Measurements from ENCODE around the gene TK2. TPM values are rescaled to one million over a fixed set of nuclear protein-coding genes. Genes with fewer than 3 reads are reported as not detected.
A peak's percentile ranks its signal among the peaks of the same experiment; 100 is the strongest.

Gene TK2
- total RNA-seq, 1 donor from 2014 or later: 13.7 TPM

GRCh38 chr16:66513111-66513723, 36.7 kb downstream of the TK2 start:
- no peak for DNase-seq (ENCODE audit: low read depth)
- peak overlapping the region; percentile 52 for H3K4me3 ChIP-seq (ENCODE audit: low read depth, low read length)
- no peak for TF ChIP-seq CTCF (conservative IDR thresholded peaks at IDR 0.05; ENCODE audit: low read depth, low read length)

- H3K4me3 ChIP-seq (ENCODE audit: low read depth, low read length): peak overlapping the region; percentile 52
- DNase-seq (ENCODE audit: low read depth): no peak
- no peak for TF ChIP-seq CTCF (conservative IDR thresholded peaks at IDR 0.05; ENCODE audit: low read depth, low read length)
Observed at GRCh38 chr16:66512272-66513110, 37.4 kb downstream of the TK2 start.

GRCh38 chr16:66511602-66512271, 38.2 kb downstream of the TK2 start:
- peak; percentile 97 for DNase-seq (ENCODE audit: low read depth)
- peak; percentile 34 for TF ChIP-seq CTCF (conservative IDR thresholded peaks at IDR 0.05; ENCODE audit: low read depth, low read length)
- H3K4me3 ChIP-seq (ENCODE audit: low read depth, low read length): peak overlapping the region; percentile 52

- no peak overlapping the region for H3K4me3 ChIP-seq (ENCODE audit: low read depth, low read length)
- no peak for TF ChIP-seq CTCF (conservative IDR thresholded peaks at IDR 0.05; ENCODE audit: low read depth, low read length)
- no peak for DNase-seq (ENCODE audit: low read depth)
Observed at GRCh38 chr16:66510711-66511601, 39.0 kb downstream of the TK2 start.

- TF ChIP-seq CTCF (conservative IDR thresholded peaks at IDR 0.05; ENCODE audit: low read depth, low read length): no peak
- H3K4me3 ChIP-seq (ENCODE audit: low read depth, low read length): no peak overlapping the region
- no peak for DNase-seq (ENCODE audit: low read depth)
Observed at GRCh38 chr16:66510298-66510697, 39.6 kb downstream of the TK2 start.

- no peak for DNase-seq (ENCODE audit: low read depth)
- no peak overlapping the region for H3K4me3 ChIP-seq (ENCODE audit: low read depth, low read length)
- TF ChIP-seq CTCF (conservative IDR thresholded peaks at IDR 0.05; ENCODE audit: low read depth, low read length): no peak
Observed at GRCh38 chr16:66509576-66509975, 40.3 kb downstream of the TK2 start.

All from epithelial cell of proximal tubule (primary cell).